GM23338 (cell line): Measurements from ENCODE around the gene ERN1. TPM values are rescaled to one million over a fixed set of nuclear protein-coding genes. Genes with fewer than 3 reads are reported as not detected.

Source experiments
- ATAC-seq: fragments of 200-7000 bp; cut with Tn5 transposase; 3 replicates; pipeline ENCODE4 v1.9.1; 2020
- DNase-seq: peaks from one replicate; pipeline ENCODE4 v3.0.0-alpha.2; 2015; ENCODE audit warnings: low spot score
- H2AFZ ChIP-seq: fragments of 200-600 bp; sonication (generic); 2 replicates; pipeline ENCODE4 v1.8.0; 2016; ENCODE audit warnings: antibody characterized with exemption, mild to moderate bottlenecking, moderate library complexity
- H3F3A ChIP-seq: fragments of 200-600 bp; sonication (generic); replicated peaks from 2 replicates; pipeline ENCODE4 v1.8.0; 2017; ENCODE audit warnings: antibody characterized with exemption, mixed run types, low read depth
- H3K27ac ChIP-seq: fragments of 200-600 bp; sonication (generic); 2 replicates; pipeline ENCODE4 v1.6.1; 2016; ENCODE audit warnings: low read depth
- H3K27me3 ChIP-seq: fragments of 200-600 bp; sonication (generic); 2 replicates; pipeline ENCODE4 v1.8.0; 2016; ENCODE audit warnings: mild to moderate bottlenecking, mixed run types, moderate library complexity; ENCODE audit not compliant: insufficient read depth
- H3K36me3 ChIP-seq: fragments of 200-600 bp; sonication (generic); 2 replicates; pipeline ENCODE4 v1.8.0; 2016; ENCODE audit warnings: mild to moderate bottlenecking; ENCODE audit not compliant: insufficient read depth
- H3K4me1 ChIP-seq: fragments of 200-600 bp; sonication (generic); 2 replicates; pipeline ENCODE4 v1.8.0; 2016; ENCODE audit warnings: mild to moderate bottlenecking, moderate library complexity; ENCODE audit not compliant: insufficient read depth
- H3K4me2 ChIP-seq: fragments of 200-600 bp; sonication (generic); 2 replicates; pipeline ENCODE4 v1.7.1; 2017; ENCODE audit warnings: mixed run types
- H3K4me3 ChIP-seq: fragments of 200-600 bp; sonication (generic); 2 replicates; pipeline ENCODE4 v1.6.1; 2016; ENCODE audit warnings: mixed run types
- H3K79me2 ChIP-seq: fragments of 200-600 bp; sonication (generic); replicated peaks from 2 replicates; pipeline ENCODE4 v1.8.0; 2017; ENCODE audit warnings: mild to moderate bottlenecking; ENCODE audit not compliant: insufficient read depth
- H3K9me2 ChIP-seq: fragments of 200-600 bp; sonication (generic); 2 replicates; pipeline ENCODE4 v1.8.0; 2017; ENCODE audit not compliant: insufficient read depth
- H4K20me1 ChIP-seq: fragments of 200-600 bp; sonication (generic); replicated peaks from 2 replicates; pipeline ENCODE4 v1.8.0; 2017; ENCODE audit warnings: mild to moderate bottlenecking; ENCODE audit not compliant: insufficient read depth
- H3K27ac Mint-ChIP-seq: 2 replicates; pipeline ENCODE4 v1.8.0; 2020; ENCODE audit warnings: inconsistent platforms, mild to moderate bottlenecking, moderate library complexity, mixed read lengths
- H3K27me3 Mint-ChIP-seq: 3 replicates; pipeline ENCODE4 v1.8.0; 2022; ENCODE audit warnings: low read depth, mild to moderate bottlenecking, moderate library complexity, mixed read lengths, inconsistent platforms; ENCODE audit not compliant: insufficient read depth, poor library complexity
- H3K36me3 Mint-ChIP-seq: 3 replicates; pipeline ENCODE4 v1.8.0; 2021; ENCODE audit warnings: low read depth, mild to moderate bottlenecking, inconsistent platforms, moderate library complexity, mixed read lengths
- H3K4me1 Mint-ChIP-seq: 3 replicates; pipeline ENCODE4 v1.8.0; 2020; ENCODE audit warnings: mild to moderate bottlenecking, inconsistent platforms, mixed read lengths
- H3K4me3 Mint-ChIP-seq: 3 replicates; pipeline ENCODE4 v1.8.0; 2021; ENCODE audit warnings: moderate library complexity, mild to moderate bottlenecking, inconsistent platforms, mixed read lengths
- H3K9me3 Mint-ChIP-seq: 3 replicates; pipeline ENCODE4 v1.8.0; 2020; ENCODE audit warnings: moderate library complexity, mild to moderate bottlenecking, inconsistent platforms, mixed read lengths
- CREB1 ChIP-seq: fragments of 250-450 bp; sonication (Bioruptor Pico); IDR thresholded peaks from 2 replicates; pipeline ENCODE4 v1.5.0; 2020; ENCODE audit warnings: low read depth, mild to moderate bottlenecking, moderate library complexity
- CTCF ChIP-seq, 2 experiments: fragments of 200-600 bp in 1 of 2; sonication (generic) in 1 of 2; conservative IDR thresholded peaks; 2 replicates each; pipeline versions ENCODE4 v1.5.1 to v1.6.1; 2016 to 2017; ENCODE audit warnings: antibody characterized with exemption in 2 of 2, low read depth in 2 of 2, mild to moderate bottlenecking in 2 of 2, moderate library complexity in 1 of 2
- ETS1 ChIP-seq: IDR thresholded peaks from 2 replicates; pipeline ENCODE4 v1.6.1; 2016; ENCODE audit warnings: antibody characterized with exemption
- JUNB ChIP-seq: IDR thresholded peaks from one replicate; pipeline ENCODE4 v1.6.1; 2016; ENCODE audit warnings: antibody characterized with exemption; ENCODE audit not compliant: unreplicated experiment
- NANOG ChIP-seq: IDR thresholded peaks from 2 replicates; pipeline ENCODE4 v1.6.1; 2016; ENCODE audit warnings: antibody characterized with exemption, borderline replicate concordance
- POLR2AphosphoS5 ChIP-seq: IDR thresholded peaks from 2 replicates; pipeline ENCODE4 v1.6.1; 2016; ENCODE audit warnings: antibody characterized with exemption, low read depth
- REST ChIP-seq: IDR thresholded peaks from one replicate; pipeline ENCODE4 v1.6.1; 2018; ENCODE audit warnings: antibody characterized with exemption; ENCODE audit not compliant: unreplicated experiment
- ZNF462 ChIP-seq: fragments of 250-450 bp; sonication (Bioruptor Pico); IDR thresholded peaks from 2 replicates; pipeline ENCODE4 v1.5.0; 2020; ENCODE audit warnings: mild to moderate bottlenecking, moderate library complexity
- polyA plus RNA-seq: library from polyadenylated mRNA; unstranded; fragments of >200 nt; fragmentation: Nextera tagmentation; extraction: Ambion mirVana; gene quantifications from 2 replicates; pipeline ENCODE4 v1.2.1, GENCODE V29; 2016
- total RNA-seq: library from RNA; depleted of rRNA; stranded (reverse); fragments of >200 nt; shearing (Covaris generic); gene quantifications from 2 replicates; pipeline ENCODE4 v1.2.3, GENCODE V29; 2014

The ERN1 gene
- total and polyA plus RNA-seq, 2 experiments from 2014 or later, result 5.9 to 7.5 TPM

GRCh38 chr17:64106918-64107317 lies 23.0 kb downstream of the ERN1 start:
- ATAC-seq (no peak), DNase-seq (no peak)
- peaks cover 4% of the 10 kb centered on the region; the same call in 1 of the 2 replicates for H3K9me2 ChIP-seq
- TF ChIP-seq REST, result no peak
- TF ChIP-seq JUNB, result no peak
- no peak for TF ChIP-seq CREB1
- TF ChIP-seq POLR2AphosphoS5, result no peak
- TF ChIP-seq NANOG, result no peak
- TF ChIP-seq ETS1, result no peak
- TF ChIP-seq CTCF (conservative IDR thresholded peaks at IDR 0.05; ENCODE audit: low read depth in 2 of 2), result no peak
- no peak for TF ChIP-seq ZNF462 (CRISPR knock-in tag)
- Mint-ChIP-seq H3K4me1 (peaks cover 10% of the 10 kb centered on the region), H3K4me3 (no peak overlapping the region), H3K36me3 (no peaks in the 10 kb centered on the region), H3K9me3 (no peaks in the 10 kb centered on the region), H3K27me3 (peaks cover 6% of the 10 kb centered on the region), H3K27ac (no peak overlapping the region)
- no peak overlapping the region for H3K4me3 ChIP-seq
- H3K4me2 ChIP-seq, result no peak overlapping the region
- no peak overlapping the region for H3K27ac ChIP-seq
- no peaks in the 10 kb centered on the region for H4K20me1 ChIP-seq
- no peaks in the 10 kb centered on the region for H3K79me2 ChIP-seq
- no peaks in the 10 kb centered on the region for H3K27me3 ChIP-seq
- no peaks in the 10 kb centered on the region for H3K36me3 ChIP-seq
- H3F3A ChIP-seq, result no peaks in the 10 kb centered on the region
- no peak overlapping the region for H2AFZ ChIP-seq
- peaks cover 7% of the 10 kb centered on the region; the same call in 1 of the 2 replicates for H3K4me1 ChIP-seq
